CD4-positive, alpha-beta T cell (primary cell): ENCODE data around the gene PPL. TPM values are rescaled to one million over a fixed set of nuclear protein-coding genes. Genes with fewer than 3 reads are reported as not detected.

ENCODE experiments used
- ATAC-seq: fragments of 200-7000 bp; cut with Tn5 transposase; one replicate; pipeline ENCODE4 v1.10.0; 2022; ENCODE audit warnings: mild to moderate bottlenecking; ENCODE audit not compliant: poor library complexity
- CTCF ChIA-PET: fragments of 350-600 bp; sonication (Branson Sonifier 250); formaldehyde crosslinking; loops from one replicate; lab custom pipeline; 2021; ENCODE audit warnings: antibody characterized with exemption, inconsistent platforms; lab: Charles Lee
- POLR2A ChIA-PET: fragments of 350-600 bp; sonication (Branson Sonifier 250); formaldehyde crosslinking; loops from one replicate; lab custom pipeline; 2021; ENCODE audit warnings: antibody characterized with exemption, inconsistent platforms; lab: Charles Lee
- DNase-seq, 14 experiments: peaks; one replicate each; pipeline ENCODE4 v3.0.0-alpha.2; 2013 to 2020; ENCODE audit warnings: mixed read lengths in 2 of 14
- H3K27ac ChIP-seq, 2 donors: one replicate each; pipeline versions ENCODE4 v1.5.1 to v1.7.0; 2013; ENCODE audit warnings: low read length in 2 of 2, low read depth in 1 of 2, mild to moderate bottlenecking in 1 of 2
- H3K27me3 ChIP-seq, 2 experiments: 1 replicate in 1 of 2; 2 replicates in 1 of 2; pipeline versions ENCODE4 v1.6.1 to v1.7.0; 2013; ENCODE audit warnings: low read length in 2 of 2, control low read depth in 1 of 2, mild to moderate bottlenecking in 1 of 2, moderate library complexity in 1 of 2; ENCODE audit not compliant: insufficient read depth in 2 of 2, control insufficient read depth in 1 of 2
- H3K36me3 ChIP-seq: one replicate; pipeline ENCODE4 v1.6.1; 2013; ENCODE audit warnings: low read length, control low read depth; ENCODE audit not compliant: insufficient read depth
- H3K4me1 ChIP-seq: one replicate; pipeline ENCODE4 v1.6.1; 2013; ENCODE audit warnings: low read length, control low read depth; ENCODE audit not compliant: insufficient read depth
- H3K4me3 ChIP-seq: one replicate; pipeline ENCODE4 v1.5.1; 2013; ENCODE audit warnings: mild to moderate bottlenecking, low read length, moderate library complexity
- H3K9me3 ChIP-seq, 2 experiments: 1 replicate in 1 of 2; 2 replicates in 1 of 2; pipeline versions ENCODE4 v1.6.1 to v1.7.0; 2013; ENCODE audit warnings: low read length in 2 of 2, mild to moderate bottlenecking in 2 of 2, control low read depth in 1 of 2, moderate library complexity in 1 of 2; ENCODE audit not compliant: control insufficient read depth in 1 of 2, insufficient read depth in 1 of 2
- H3K27ac Mint-ChIP-seq: one replicate; pipeline ENCODE4 v1.8.0; 2020; ENCODE audit warnings: mixed read lengths
- H3K27me3 Mint-ChIP-seq: one replicate; pipeline ENCODE4 v1.8.0; 2021; ENCODE audit warnings: mixed read lengths
- H3K36me3 Mint-ChIP-seq: one replicate; pipeline ENCODE4 v1.8.0; 2021; ENCODE audit warnings: low read depth, mixed read lengths
- H3K4me1 Mint-ChIP-seq: one replicate; pipeline ENCODE4 v1.8.0; 2021; ENCODE audit warnings: low read depth, mixed read lengths
- H3K4me3 Mint-ChIP-seq: one replicate; pipeline ENCODE4 v1.8.0; 2020; ENCODE audit warnings: mild to moderate bottlenecking, mixed read lengths
- H3K9me3 Mint-ChIP-seq: one replicate; pipeline ENCODE4 v1.8.0; 2020; ENCODE audit warnings: mixed read lengths
- intact Hi-C, 2 experiments: fragments of 100-400 bp; cut with DNase I in 1 of 2; cut with micrococcal nuclease in 1 of 2; formaldehyde crosslinking; loops; one replicate each; pipeline versions ENCODE4 v1.15.1 to v1.9.0; 2023 to 2025; cut with DNase I, micrococcal nuclease
- total RNA-seq, 174 experiments: library from RNA in 2 of 174; stranded (reverse) in 2 of 174; gene quantifications; one replicate each; pipeline ENCODE4 v1.2.3 and lab custom pipeline; 2021 to 2026
- TF ChIP-seq, protein P1 (sequence below): fragments of 200-600 bp; IDR thresholded peaks from one replicate; pipeline ENCODE4 v1.8.0; 2022; ENCODE audit warnings: antibody characterized with exemption, mild to moderate bottlenecking

PPL gene
- total RNA-seq, 2 experiments from 2014 or later: not detected

DNA sequence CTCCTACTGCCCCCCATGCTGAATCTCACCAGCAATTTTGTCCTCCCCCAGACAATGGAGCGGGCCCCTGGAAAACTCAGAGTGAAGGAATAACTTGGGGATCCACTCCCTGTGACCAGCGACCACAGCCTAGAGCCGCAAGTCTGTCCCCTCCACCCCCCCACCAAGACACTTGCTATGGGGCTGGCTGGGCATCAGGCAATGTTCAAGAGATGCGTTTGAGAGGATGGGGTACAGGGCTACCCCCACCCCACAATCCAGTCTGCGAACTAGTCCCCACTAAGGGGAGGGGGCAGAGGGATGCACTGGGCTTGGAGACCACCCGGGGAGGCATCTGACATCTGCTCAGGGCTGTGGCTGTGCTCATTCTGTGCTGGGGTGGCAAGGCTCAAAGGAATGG lies 2.4 kb downstream of the PPL start:
- no peak for DNase-seq
- H3K36me3 ChIP-seq: no peaks in the 10 kb centered on the region
- intact Hi-C loops: no loop called here
- TF ChIP-seq, protein P1, sequence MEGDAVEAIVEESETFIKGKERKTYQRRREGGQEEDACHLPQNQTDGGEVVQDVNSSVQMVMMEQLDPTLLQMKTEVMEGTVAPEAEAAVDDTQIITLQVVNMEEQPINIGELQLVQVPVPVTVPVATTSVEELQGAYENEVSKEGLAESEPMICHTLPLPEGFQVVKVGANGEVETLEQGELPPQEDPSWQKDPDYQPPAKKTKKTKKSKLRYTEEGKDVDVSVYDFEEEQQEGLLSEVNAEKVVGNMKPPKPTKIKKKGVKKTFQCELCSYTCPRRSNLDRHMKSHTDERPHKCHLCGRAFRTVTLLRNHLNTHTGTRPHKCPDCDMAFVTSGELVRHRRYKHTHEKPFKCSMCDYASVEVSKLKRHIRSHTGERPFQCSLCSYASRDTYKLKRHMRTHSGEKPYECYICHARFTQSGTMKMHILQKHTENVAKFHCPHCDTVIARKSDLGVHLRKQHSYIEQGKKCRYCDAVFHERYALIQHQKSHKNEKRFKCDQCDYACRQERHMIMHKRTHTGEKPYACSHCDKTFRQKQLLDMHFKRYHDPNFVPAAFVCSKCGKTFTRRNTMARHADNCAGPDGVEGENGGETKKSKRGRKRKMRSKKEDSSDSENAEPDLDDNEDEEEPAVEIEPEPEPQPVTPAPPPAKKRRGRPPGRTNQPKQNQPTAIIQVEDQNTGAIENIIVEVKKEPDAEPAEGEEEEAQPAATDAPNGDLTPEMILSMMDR: no peak
- peaks cover 38 to 41% of the 10 kb centered on the region in 2 experiments for H3K27me3 ChIP-seq
- ChIA-PET POLR2A (no interaction called here), CTCF (no interaction called here)
- no peaks in the 10 kb centered on the region for H3K36me3 Mint-ChIP-seq
- no peak overlapping the region for H3K27ac ChIP-seq
- peaks cover 13% of the 10 kb centered on the region for H3K4me1 ChIP-seq
- H3K27ac Mint-ChIP-seq: no peak overlapping the region
- no peak for ATAC-seq
- peaks cover 51% of the 10 kb centered on the region for H3K27me3 Mint-ChIP-seq
- no peaks in the 10 kb centered on the region for H3K9me3 Mint-ChIP-seq
- H3K9me3 ChIP-seq: no peaks in the 10 kb centered on the region
- no peak overlapping the region for H3K4me3 Mint-ChIP-seq
- no peak overlapping the region for H3K4me3 ChIP-seq
- H3K4me1 Mint-ChIP-seq: peaks cover 4% of the 10 kb centered on the region

DNA sequence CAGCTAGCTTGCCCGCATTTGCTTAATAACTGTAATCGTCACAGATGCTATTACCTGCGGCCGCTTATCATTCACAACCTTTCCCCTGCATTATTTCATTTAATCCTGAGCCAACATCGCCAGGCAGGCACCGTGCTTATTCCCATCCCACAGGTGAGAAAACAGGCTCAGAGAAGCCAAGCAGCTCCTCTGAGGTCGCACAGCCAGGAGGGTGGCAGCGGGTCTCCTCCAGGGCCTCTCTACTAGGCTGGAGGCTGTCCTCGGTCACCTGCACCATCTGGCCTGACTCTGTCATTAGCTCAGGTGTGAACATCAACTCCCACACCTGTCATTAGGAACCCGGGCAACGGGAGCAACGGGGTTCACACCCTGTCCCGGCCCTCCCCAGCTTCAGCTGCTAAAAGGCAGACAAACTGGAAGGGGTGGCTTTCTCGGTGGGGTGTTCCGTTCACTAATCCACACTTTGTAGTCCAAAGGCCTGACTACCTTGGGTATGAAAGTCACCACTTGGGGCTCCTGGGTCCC lies 3.0 kb downstream of the PPL start:
- Histone ChIP-seq H3K27me3 (peaks cover 38 to 41% of the 10 kb centered on the region in 2 experiments), H3K27ac (no peak overlapping the region), H3K36me3 (no peaks in the 10 kb centered on the region), H3K4me1 (peaks cover 13% of the 10 kb centered on the region), H3K9me3 (no peaks in the 10 kb centered on the region), H3K4me3 (no peak overlapping the region)
- TF ChIP-seq, protein P1: no peak
- ATAC-seq (no peak), DNase-seq (no peak)
- no peaks in the 10 kb centered on the region for H3K36me3 Mint-ChIP-seq
- H3K4me1 Mint-ChIP-seq: peaks cover 4% of the 10 kb centered on the region
- ChIA-PET POLR2A (no interaction called here), CTCF (no interaction called here)
- no peak overlapping the region for H3K27ac Mint-ChIP-seq
- no peaks in the 10 kb centered on the region for H3K9me3 Mint-ChIP-seq
- H3K27me3 Mint-ChIP-seq: peaks cover 51% of the 10 kb centered on the region
- intact Hi-C loops: no loop called here
- H3K4me3 Mint-ChIP-seq: no peak overlapping the region

DNA sequence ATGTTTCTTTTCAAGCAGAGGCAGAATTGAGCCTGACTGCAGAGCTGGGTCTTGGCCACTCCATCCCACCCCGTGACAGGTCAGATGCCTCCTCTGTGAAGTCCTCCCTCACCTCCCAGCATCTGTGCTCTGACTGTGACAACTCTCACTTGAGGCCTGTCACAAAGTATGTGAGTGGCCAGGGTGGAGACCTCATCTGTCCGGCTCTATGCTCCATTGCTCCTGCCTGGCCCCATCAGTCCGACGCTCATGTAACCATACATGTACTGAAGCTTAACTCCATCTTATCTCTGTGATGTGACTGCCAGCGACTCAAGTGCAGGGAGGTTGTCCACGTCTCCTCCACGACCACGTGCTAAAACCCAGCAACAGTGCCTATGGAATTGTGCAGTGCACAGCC lies 3.5 kb downstream of the PPL start:
- Histone ChIP-seq H3K36me3 (no peaks in the 10 kb centered on the region), H3K9me3 (peaks cover 0 to under 1% of the 10 kb centered on the region in 2 experiments), H3K4me3 (no peak overlapping the region), H3K4me1 (peaks cover 13% of the 10 kb centered on the region), H3K27me3 (peaks cover 33 to 41% of the 10 kb centered on the region in 2 experiments), H3K27ac (no peak overlapping the region)
- Mint-ChIP-seq H3K9me3 (no peaks in the 10 kb centered on the region), H3K4me3 (no peak overlapping the region), H3K27ac (no peak overlapping the region), H3K36me3 (no peaks in the 10 kb centered on the region), H3K27me3 (peaks cover 46% of the 10 kb centered on the region), H3K4me1 (peaks cover 4% of the 10 kb centered on the region)
- intact Hi-C loops: no loop called here
- TF ChIP-seq, protein P1: no peak
- no peak for DNase-seq
- no peak for ATAC-seq
- POLR2A ChIA-PET: no interaction called here
- CTCF ChIA-PET: no interaction called here
